Breast epithelium (tissue), 4 donors: ENCODE data around the gene EWSR1. TPM values are rescaled to one million over a fixed set of nuclear protein-coding genes. Genes with fewer than 3 reads are reported as not detected.
"Not testable (repeated sequence)": the region's sequence is repeated elsewhere in the genome, so short reads cannot be mapped to it uniquely, and the experiment has no call there.

Source experiments
- DNase-seq, 2 donors: peaks; one replicate each; pipeline ENCODE4 v3.0.0-alpha.2; 2019; ENCODE audit warnings: low spot score in 2 of 2
- H3K27ac ChIP-seq, 2 donors: fragments of 200-600 bp; sonication (generic) in 1 of 2; one replicate each; pipeline ENCODE4 v1.5.1; 2016 to 2019; ENCODE audit warnings: mild to moderate bottlenecking in 1 of 2
- H3K27me3 ChIP-seq, 2 donors: fragments of 200-600 bp; sonication (generic) in 1 of 2; one replicate each; pipeline versions ENCODE4 v1.5.1 to v1.6.0; 2017 to 2019; ENCODE audit warnings: control low read depth in 1 of 2, mild to moderate bottlenecking in 1 of 2
- H3K36me3 ChIP-seq: fragments of 200-600 bp; one replicate; pipeline ENCODE4 v1.5.1; 2019
- H3K4me1 ChIP-seq, 2 donors: fragments of 200-600 bp; sonication (generic); one replicate each; pipeline ENCODE4 v1.5.1; 2016 to 2019; ENCODE audit warnings: control low read depth in 1 of 2
- H3K4me3 ChIP-seq, 3 donors: fragments of 200-600 bp; sonication (generic); 1 replicate in 2 of 3; 2 replicates in 1 of 3; pipeline ENCODE4 v1.5.1; 2016 to 2019; ENCODE audit warnings: mild to moderate bottlenecking in 3 of 3, moderate library complexity in 2 of 3
- H3K9me3 ChIP-seq, 2 donors: fragments of 200-600 bp; sonication (generic) in 1 of 2; one replicate each; pipeline ENCODE4 v1.5.1; 2016 to 2019; ENCODE audit warnings: control low read depth in 1 of 2
- CTCF ChIP-seq, 3 donors: fragments of 450-650 bp; IDR thresholded peaks; one replicate each; pipeline ENCODE4 v1.5.1; 2016 to 2017; ENCODE audit warnings: antibody characterized with exemption in 3 of 3, mild to moderate bottlenecking in 3 of 3, moderate library complexity in 3 of 3
- POLR2A ChIP-seq: fragments of 450-650 bp; IDR thresholded peaks from one replicate; pipeline ENCODE4 v1.6.1; 2016; ENCODE audit warnings: antibody characterized with exemption, mild to moderate bottlenecking, moderate library complexity
- POLR2AphosphoS5 ChIP-seq, 3 donors: sonication (generic); formaldehyde crosslinking; IDR thresholded peaks; one replicate each; pipeline ENCODE4 v1.6.1; 2017; ENCODE audit warnings: antibody characterized with exemption in 3 of 3
- intact Hi-C: fragments of 100-400 bp; cut with DNase I; formaldehyde crosslinking; loops from one replicate; pipeline ENCODE4 v1.15.1; 2023; ENCODE audit warnings: low total_unique reads
- total RNA-seq, 3 donors: library from RNA; depleted of rRNA; stranded (reverse); fragments of >200 nt; gene quantifications; one replicate each; pipeline ENCODE4 v1.1.0, GENCODE V29; 2016

The EWSR1 gene
- total RNA-seq, 3 donors from 2014 or later = 165 to 224 (median 220) TPM

- Histone ChIP-seq H3K27ac (no peak overlapping the region), H3K36me3 (no peaks in the 10 kb centered on the region), H3K27me3 (no peaks in the 10 kb centered on the region), H3K9me3 (peaks cover 0 to 7% of the 10 kb centered on the region in 2 donors), H3K4me1 (no peaks in the 10 kb centered on the region), H3K4me3 (no peak overlapping the region)
- TF ChIP-seq POLR2AphosphoS5 (IDR thresholded peaks at IDR 0.05) (no peak), POLR2A (no peak), CTCF (IDR thresholded peaks at IDR 0.05) (no peak)
- no peak for DNase-seq
- intact Hi-C loops = loop anchor here (5.0 kb wide), 1 partner anchor 1378 kb away; no protein-coding TSS in a partner anchor
Observed at GRCh38 chr22:29244785-29245625, 23.1 kb upstream of the EWSR1 start.

GRCh38 chr22:29245626-29246385 lies 22.3 kb upstream of the EWSR1 start:
- Histone ChIP-seq H3K27ac (no peak overlapping the region), H3K36me3 (no peaks in the 10 kb centered on the region), H3K27me3 (no peaks in the 10 kb centered on the region), H3K4me3 (no peak overlapping the region), H3K9me3 (peaks cover 0 to 7% of the 10 kb centered on the region in 2 donors), H3K4me1 (no peaks in the 10 kb centered on the region)
- intact Hi-C loops = loop anchor here (5.0 kb wide), 1 partner anchor 1379 kb away; no protein-coding TSS in a partner anchor
- TF ChIP-seq POLR2AphosphoS5 (IDR thresholded peaks at IDR 0.05) (no peak), CTCF (IDR thresholded peaks at IDR 0.05) (peak; percentile 88 to 94 (median 92)), POLR2A (no peak)
- peak; percentile 51 to 85 for DNase-seq

- H3K4me1 ChIP-seq, H3K9me3 ChIP-seq, H3K27ac ChIP-seq, H3K36me3 ChIP-seq, DNase-seq, H3K4me3 ChIP-seq, H3K27me3 ChIP-seq: not testable (repeated sequence)
- intact Hi-C loops = loop anchor here (5.0 kb wide), 1 partner anchor 1381 kb away; no protein-coding TSS in a partner anchor
Observed at GRCh38 chr22:29247891-29248290, 20.2 kb upstream of the EWSR1 start.

GRCh38 chr22:29251265-29251664 lies 16.8 kb upstream of the EWSR1 start:
- Histone ChIP-seq H3K4me3 (no peak overlapping the region), H3K36me3 (no peaks in the 10 kb centered on the region), H3K4me1 (no peaks in the 10 kb centered on the region), H3K27ac (no peak overlapping the region), H3K27me3 (no peaks in the 10 kb centered on the region), H3K9me3 (no peaks in the 10 kb centered on the region)
- TF ChIP-seq CTCF (IDR thresholded peaks at IDR 0.05) = no peak
- TF ChIP-seq POLR2A = no peak
- no peak for TF ChIP-seq POLR2AphosphoS5 (IDR thresholded peaks at IDR 0.05)
- no peak for DNase-seq
- intact Hi-C loops = no loop called here

GRCh38 chr22:29251981-29252911 lies 15.8 kb upstream of the EWSR1 start:
- H3K4me1 ChIP-seq = no peaks in the 10 kb centered on the region
- no peaks in the 10 kb centered on the region for H3K36me3 ChIP-seq
- intact Hi-C loops = no loop called here
- H3K9me3 ChIP-seq = no peaks in the 10 kb centered on the region
- no peak overlapping the region for H3K4me3 ChIP-seq
- no peak overlapping the region for H3K27ac ChIP-seq
- no peak for TF ChIP-seq CTCF (IDR thresholded peaks at IDR 0.05)
- no peak for TF ChIP-seq POLR2A
- no peak for TF ChIP-seq POLR2AphosphoS5 (IDR thresholded peaks at IDR 0.05)
- DNase-seq = no peak
- H3K27me3 ChIP-seq = no peaks in the 10 kb centered on the region
